GM19397 (cell line): ENCODE data around the gene ZBTB16.

Source experiments
- ATAC-seq: cut with Tn5 transposase; IDR thresholded peaks from one replicate; pipeline ENCODE4 v1.9.1; 2021; ENCODE audit warnings: mild to moderate bottlenecking, moderate library complexity; ENCODE audit not compliant: unreplicated experiment

ZBTB16 gene

DNA sequence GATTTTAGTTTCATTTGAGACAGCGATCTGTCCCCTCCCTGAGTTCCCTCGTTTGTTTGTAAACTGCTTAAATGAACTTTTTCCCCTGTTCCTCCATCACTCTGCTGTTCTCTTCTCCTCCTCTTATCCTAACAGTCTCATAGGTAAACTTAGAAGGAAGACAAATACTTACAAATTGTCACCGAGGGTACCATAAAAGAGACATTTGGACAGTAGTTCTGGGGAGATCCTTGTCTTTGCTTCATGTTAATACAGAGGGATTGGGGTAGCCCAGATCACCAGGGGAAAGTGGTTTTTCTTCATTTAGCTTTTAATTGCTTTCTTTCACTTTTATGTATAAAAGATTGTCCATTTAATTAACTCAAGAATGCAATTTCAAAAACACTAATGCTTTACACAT, 46.1 kb downstream of the ZBTB16 start:
- no peak for ATAC-seq

DNA sequence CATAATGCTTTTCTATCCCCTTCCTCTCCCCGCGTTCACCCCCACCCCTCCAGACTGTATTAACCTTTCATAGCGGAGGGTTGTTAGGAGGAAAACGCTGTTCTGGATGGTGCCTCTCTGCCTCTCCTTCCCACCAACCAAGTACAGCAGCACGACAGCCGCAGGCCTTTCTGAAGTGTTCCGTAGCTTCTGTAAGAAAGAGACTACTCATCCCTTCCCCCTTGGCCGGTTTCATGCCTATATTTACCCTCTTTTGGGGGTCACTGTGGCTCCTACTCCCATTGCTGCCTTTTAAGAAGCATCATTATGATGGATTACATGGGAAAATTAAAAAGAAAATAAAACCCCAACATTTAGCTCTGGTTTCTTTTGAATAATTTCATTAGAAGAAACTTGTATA, 46.5 kb downstream of the ZBTB16 start:
- ATAC-seq = no peak

DNA sequence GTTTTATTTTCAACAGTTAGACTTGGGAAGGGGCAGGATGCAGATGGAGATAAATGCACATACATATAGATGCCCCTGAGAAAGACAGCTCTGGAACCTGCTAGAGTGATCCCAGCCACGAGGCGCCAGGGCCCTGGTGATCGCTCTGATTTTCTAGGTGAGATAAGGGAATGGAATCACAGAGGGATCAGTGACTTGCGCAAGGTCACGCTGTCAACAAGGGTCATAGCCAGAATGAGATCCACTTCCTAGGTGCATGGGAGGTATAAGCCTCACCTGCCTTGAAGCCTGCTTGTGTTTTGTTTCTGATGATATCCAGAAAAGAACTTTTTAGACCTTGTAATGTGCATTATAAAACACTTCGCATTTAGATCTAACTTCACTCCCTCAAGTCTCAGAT, 47.5 kb downstream of the ZBTB16 start:
- no peak for ATAC-seq

DNA sequence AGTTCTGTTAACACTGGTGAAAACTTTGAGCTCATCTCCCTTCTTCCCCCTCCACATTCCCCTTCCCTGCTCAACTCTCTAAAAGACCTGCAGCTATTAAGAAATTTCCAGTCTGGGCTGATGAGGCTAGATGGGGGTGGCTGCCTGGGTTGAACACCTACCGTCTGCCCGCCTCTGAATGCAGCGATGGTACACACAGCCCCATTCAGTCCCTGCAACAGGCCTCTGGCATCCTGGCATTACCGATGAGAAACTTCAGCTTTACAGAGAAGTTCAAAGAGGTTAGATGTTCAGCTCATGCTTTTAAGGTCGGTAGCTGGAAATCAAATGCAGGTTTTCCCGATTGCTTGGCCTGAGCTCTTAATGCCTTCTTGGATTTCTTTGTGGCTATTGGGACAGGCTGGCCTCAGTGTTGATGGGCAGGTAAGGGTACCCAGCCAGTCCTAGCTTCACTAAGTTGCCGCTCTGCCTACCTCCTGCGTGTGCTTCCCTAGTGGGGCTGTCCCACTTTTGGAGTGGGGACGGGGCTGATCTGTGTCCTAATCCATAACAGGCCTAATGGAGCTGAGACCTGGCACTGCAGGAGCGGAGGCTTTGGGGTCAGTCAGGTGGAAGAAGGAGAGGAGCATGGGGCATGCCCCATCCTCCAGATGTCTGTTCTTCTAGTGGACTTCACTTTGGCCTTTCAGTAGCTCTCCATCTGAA, 49.1 kb downstream of the ZBTB16 start:
- ATAC-seq = no peak

DNA sequence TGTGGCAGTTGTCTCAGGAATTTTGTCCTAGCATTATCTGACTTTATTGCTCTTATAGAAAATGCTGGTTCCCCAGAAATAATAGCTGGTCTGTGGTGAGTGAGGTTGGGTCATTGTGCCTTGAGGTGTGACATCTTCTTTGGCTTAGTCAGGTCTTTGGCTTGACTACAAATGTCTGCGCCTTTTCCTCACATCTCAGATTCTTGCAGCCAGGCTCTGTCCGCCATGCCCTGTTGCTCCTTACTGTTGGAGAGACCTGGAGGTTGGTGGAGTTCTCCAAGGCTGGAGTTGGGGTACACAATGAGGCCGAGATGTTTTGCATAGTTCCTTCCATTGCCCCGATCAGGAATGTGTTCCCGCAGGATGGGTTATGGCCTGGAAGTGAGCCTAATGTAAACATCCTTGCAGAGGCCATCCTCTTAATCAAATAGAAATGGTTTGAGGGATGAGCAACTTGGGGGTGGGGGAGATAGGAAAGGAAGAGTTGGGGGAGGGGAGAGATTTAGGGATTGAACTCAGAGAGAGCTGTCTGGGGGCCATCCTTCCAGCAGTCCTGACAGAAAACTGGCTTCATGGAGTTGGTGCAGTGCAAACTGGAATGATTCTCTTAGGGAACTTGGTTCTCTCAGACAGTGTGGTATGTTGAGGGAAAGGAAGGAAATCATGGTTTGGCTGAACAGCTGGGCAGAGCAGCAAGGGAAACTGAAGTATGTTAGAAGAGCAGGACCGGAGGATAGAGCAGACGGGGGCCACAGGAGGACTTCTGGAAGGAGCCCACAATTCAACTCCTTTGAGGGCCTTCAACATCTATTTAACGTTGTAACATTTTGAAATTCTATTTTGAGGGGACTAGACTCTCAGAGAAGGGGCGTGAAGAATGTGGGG, 49.9 kb downstream of the ZBTB16 start:
- no peak for ATAC-seq

DNA sequence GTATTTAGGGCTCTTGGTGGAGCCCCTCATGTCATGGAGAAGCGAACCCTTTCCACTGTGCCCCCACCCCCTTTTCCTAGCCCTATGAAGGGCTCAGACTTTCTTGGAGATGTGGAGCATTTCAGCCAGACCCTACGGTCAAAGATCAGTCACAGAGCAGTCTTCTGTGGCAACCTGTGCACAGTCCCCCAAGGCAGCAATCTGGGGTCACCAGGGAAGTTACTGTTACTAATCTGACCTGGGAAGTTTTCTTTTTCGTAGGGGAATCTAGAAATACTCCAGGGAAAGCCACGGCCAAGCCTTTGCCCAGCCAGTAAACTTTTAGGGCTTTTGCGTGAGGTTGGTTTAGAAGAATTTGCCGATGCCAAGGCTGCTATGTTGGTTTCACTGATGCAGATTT, 50.6 kb downstream of the ZBTB16 start:
- ATAC-seq = no peak

DNA sequence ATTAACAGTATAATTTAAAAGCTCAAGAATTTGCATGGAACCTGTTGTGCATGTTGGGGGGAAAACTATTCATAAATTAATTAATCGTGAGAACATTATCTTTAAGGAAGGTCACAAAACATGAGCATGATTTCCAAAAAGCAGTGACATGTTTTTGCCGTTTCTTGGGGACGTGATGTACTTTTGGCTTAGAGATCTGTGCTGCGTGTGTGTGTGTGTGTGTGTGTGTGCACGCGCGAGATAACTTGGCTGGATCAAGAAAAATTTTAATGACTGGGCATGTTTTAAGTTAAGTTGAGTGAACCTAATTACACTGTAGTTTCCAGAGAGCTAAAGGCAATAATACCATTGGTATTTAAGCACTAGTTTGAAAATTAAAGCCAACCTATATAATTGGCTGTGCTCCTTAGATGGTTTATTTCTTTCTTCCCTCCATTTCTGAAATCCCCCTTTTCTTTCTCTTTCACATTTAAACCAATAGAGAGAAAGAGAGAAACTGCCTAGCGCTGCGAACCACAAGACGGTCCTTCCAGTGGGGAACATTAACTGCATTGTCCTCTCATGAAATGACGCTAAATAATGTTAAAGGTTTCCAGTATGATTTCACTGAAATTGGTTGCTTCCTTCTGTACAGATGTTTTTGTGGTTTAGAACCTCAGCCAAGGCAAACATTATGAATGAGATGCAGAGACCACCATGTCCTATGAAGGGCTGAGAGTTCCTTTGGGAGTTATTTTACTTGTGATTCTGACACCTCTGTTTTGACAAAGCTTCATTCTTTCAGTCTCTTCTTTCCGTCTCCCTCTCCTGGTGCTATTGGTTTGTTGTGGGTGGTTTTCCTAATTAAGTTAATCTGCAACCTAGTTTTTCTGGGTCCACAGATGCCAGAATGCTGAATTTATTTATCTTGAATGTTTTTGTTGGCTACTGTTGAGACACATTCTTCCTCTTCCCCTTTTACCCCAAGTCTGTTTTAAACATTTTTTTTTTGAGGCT, 51.7 kb downstream of the ZBTB16 start:
- no peak for ATAC-seq

DNA sequence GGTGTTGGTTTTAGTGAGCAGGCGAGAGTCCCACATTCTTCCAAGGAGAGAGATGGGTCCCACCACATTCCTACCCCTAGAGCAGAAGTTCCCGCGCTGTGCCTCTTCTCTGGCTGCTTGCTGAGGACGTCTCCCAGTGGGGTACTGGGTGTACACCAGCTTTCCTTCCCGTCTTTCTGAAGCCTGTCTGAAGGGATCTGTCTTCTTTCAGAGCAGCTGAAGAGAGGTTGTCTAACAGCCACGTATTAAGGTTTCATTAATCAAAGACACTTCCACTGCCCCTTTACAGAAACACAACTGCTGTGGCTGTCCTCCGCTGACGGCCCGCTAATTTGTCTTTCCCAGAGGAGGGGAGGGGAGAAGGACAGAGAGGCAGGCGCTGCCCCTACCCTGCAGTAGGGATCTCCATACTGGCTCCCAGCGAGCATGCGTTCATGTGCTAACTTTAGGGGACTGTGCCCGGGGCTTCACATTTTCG, 56.0 kb downstream of the ZBTB16 start:
- no peak for ATAC-seq

DNA sequence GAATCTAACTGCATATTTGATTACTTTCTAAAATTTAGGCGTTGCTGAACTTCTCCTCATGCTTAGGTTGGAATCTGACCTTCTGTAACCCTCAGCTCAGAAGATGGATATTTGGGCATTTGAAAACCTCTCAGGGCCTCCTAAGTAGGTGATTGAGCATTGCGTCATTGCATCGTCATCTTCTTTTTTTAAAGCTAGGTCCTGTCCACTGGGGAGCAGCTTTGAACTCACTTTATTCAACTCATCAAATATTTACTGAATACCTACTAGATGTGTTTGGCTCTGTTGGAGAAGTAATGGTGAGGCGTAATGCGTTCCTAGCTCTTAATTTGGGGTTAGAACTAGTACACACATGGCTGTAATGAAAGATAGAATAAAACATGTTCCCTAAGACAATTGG, 56.8 kb downstream of the ZBTB16 start:
- no peak for ATAC-seq

DNA sequence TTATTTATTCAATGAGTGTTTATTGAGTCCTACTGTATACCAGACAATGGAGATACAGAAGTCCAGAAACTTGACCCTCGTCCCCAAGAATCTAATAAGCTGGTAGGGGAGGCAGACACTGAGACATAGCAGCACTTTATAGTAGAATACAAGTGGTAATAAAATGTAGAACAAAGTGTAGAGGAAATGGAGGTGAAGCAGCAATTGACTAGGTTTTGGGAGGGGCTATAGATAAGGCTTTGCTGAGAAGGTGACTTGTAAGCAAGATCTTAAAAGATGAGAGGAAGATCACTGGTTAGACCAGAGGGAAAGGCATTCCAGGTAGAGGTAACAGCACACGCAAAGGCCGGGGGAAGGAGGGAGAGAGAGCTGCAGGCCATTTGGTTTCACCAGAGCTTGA, 57.3 kb downstream of the ZBTB16 start:
- no peak for ATAC-seq

DNA sequence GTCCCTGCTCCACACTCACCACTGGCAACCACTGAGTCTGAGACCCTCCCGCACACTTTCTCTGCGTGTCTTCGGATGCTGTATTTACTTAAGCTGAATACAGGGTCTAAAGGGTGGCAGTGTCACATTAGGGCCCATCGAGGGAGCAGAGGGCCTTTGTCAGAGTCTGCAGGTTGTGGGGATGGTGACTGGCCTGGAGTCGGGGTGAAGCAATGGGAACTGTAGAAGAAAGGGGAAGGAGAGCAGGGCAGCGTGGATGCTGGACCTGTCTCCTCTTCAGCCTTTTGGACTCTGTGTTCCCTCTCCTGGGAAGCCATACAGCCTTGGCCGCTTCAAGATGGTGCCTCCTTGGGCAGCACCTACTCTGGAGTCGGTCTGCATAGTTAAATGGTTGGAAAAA, 61.1 kb downstream of the ZBTB16 start:
- no peak for ATAC-seq

DNA sequence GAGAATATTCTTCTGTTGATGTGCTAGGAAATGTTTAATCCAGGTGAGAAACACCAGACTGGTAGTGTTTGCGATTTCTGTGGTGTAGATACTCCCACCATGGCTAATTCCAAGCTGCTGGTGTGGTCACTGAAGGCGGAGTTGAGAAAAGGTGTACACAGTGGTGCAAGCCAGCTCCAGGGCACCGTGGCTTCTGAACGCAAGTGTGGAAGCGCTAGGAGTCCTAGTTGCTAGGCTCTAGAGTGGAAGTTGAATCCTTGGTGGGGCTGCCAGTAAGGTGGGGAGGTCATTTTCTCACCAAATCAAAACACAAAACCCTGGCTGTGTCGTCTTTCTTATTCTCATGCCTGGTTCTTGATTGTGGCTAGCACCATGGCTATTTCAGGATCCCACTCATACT, 61.6 kb downstream of the ZBTB16 start:
- ATAC-seq = no peak

DNA sequence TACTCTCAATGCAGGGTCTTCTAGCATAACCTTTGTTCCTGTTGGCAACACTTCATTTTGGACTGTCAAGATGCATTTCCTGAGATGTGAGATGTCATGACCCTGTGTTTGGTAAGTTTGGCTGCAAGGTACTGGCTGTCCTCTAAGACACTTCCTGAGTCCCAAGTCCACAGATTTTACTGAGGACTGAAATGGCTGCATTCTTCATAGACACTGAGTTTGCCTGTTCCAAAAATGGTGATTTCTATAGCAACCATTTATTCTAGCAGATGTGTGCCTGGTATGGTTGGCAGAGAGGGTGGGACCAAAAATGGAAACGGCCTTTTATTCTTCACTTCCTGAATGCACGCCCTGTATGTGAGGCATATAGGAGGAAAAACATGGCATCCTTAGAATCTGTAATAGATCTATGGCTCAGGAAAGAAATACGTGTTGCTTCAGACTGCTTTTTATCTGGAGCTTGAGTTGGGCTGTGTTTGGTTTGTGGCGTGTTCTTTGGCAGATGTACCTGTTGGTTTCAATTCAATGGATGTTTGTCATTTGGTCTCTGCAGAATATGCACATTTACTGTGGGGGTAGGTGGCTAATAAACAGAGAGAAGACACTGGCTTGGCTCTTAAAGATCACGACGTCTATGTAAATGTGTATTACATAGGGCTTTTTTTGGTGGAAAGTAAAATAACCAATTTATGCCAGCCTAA, 62.4 kb downstream of the ZBTB16 start:
- ATAC-seq = no peak

DNA sequence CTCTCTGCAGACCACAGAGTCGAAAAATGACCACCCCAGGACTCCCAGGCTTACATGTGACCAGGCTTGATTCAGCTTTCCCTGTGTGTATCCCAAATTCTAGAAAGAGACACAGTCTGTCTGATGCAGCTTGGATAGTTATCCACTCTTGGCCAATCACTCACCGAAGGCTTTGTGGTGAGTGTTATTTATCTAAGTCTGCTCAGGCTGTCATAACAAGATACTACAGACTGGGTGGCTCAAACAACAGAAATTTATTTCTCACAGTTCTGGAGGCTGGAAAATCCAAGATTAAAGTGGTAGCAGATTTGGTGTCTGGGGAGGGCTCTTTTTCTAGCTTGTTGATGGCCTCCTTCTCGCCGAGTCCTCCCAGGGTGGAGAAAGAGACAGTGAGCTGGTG, 63.2 kb downstream of the ZBTB16 start:
- no peak for ATAC-seq

DNA sequence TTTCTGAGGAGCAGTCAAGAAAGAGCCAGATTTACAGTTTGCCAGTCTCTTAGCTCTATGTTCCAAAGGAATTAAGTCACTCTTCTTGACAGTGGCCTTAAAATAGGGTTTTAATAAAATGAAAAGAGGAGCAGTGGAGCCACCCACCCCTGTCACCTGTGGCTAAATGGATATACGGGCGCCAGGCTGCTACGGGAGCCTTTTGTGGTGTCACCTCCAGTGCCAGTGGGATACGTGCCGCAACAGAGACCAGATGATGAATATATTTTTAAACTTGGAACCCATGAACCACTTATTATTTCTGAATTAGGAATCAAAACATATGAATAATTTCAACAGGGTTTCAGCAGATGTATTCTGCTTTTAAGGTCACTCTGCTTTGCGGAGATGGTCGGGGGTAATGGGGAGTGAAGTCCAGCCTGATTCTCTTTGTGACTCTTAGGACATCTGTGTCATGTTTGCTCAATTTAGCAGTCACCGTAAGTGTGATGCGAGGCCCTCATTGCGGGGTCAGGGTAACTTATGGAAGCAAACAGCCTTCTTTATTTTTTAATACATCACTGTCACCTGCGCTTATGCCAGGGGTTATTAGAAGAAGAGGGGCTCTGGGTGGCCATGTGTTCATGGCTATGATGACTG, 64.3 kb downstream of the ZBTB16 start:
- no peak for ATAC-seq

DNA sequence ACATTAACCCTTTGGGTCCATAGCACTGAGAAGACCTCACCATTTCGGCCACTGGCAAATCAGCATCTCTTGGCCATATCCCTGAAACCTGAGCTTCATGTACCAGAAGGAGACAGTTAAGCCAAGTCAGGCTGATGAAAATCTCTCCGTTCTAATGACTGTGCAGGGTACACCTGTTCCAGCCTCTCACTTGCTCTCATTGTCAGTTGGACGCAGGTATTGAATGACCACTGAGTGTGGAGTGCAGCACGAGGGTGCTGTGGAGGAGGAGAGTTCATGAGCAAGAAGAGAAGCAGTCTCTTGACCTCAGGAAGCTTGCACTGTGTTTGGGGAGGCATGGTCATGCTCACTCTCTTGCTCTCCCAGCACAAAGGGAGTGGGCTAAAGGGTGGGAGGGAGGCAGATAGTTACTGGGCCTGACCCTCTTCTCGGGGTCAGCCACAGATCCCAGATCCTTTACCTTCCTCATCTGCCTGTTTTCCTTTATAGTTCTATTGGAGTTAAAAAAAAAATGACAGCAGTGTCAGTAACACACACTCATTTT, 65.2 kb downstream of the ZBTB16 start:
- no peak for ATAC-seq

DNA sequence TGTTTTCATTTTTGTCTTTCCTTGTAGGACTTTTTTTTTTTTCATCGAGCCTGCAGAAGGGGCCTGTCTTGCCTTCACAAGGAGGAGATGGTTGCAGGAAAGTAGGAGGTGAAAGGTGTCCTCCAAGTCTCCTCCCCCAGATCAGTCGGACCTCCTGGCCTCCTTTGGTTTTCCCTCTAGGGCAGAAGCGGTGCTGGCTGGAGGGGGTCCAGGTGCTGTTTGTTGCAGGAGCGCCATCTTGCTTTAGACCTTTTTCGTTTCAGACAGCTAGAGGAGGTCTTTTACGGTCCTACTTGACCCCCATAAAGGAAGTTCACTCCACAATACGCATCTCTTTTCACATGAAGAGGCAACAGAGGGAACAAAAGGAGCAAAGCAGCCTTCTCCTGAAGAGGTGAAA, 66.0 kb downstream of the ZBTB16 start:
- ATAC-seq = no peak

DNA sequence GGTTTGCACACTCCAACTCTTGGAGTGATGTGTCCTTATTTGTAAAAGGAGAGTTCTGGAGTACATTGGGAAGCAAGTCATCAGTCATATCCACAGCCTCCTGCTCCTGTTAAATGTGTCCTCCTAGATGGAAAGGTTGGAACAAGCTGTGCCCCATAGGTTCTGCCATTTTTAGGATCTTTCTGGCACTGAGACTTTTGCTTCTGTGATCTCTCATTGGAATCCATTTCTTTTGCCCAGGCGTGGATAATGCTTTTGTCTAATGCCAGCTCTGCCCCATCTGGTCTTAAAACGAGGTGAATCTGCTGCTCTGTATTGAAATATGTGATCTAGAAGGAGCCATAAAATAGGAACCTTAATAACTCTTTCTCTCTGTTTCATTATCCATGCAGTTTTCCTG, 66.4 kb downstream of the ZBTB16 start:
- ATAC-seq = no peak

DNA sequence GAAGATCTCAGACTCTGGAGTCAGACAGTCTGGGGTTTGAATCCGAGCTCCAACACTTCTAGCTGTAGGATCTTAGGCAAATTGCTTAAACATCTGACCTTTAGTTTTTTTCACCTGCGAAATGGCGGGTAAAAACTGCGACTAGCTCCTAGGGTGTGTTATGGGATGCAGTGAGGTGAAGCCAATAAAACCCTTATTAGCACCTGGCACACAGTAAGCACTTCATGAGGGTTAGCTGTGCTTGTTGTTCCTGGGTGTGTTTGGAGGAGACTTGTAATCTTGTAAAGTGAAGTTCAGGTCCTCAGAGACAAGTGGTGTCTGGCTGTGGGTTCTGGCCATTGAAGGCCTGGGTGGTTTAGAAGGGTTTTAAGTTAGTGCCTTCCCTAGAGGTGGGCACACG, 68.9 kb downstream of the ZBTB16 start:
- ATAC-seq = no peak

DNA sequence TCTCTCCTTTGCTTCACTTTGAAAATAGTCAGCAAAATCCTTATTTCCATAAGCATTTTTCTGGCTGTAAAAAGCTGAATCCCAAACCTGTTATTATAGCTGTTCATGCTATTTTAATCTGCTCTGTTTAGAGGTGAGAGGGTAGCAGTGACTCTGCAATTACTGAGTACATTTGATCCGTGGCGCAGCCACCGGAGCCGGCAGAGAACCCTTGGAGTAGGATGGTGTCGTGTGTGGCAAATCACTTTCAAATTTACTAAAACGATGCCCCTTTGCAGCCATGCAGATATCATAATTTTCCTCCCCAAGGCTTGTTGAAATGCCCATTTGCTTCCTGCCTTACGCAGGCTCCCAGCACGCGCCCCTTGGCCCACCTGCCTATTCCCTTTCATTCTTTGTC, 69.6 kb downstream of the ZBTB16 start:
- no peak for ATAC-seq
